NCI-H524 treated with DMSO at 0.1 percent for 48 hours (cell line): Measurements from ENCODE around the gene DGKG.

Source experiments
- DNase-seq: peaks from one replicate; lab custom pipeline; 2025; lab: John Stamatoyannopoulos, UW

DGKG gene

GRCh38 chr3:186318135-186318534, 43.9 kb downstream of the DGKG start:
- DNase-seq, result no peak

- no peak for DNase-seq
Observed at GRCh38 chr3:186317478-186317877, 44.6 kb downstream of the DGKG start.

GRCh38 chr3:186316666-186317260, 45.3 kb downstream of the DGKG start:
- DNase-seq, result no peak

GRCh38 chr3:186315581-186316354, 46.3 kb downstream of the DGKG start:
- no peak for DNase-seq

- DNase-seq, result no peak
Observed at GRCh38 chr3:186314896-186315295, 47.1 kb downstream of the DGKG start.

- no peak for DNase-seq
Observed at GRCh38 chr3:186311441-186311840, 50.6 kb downstream of the DGKG start.

GRCh38 chr3:186308549-186308948, 53.5 kb downstream of the DGKG start:
- DNase-seq, result no peak

GRCh38 chr3:186307594-186308221, 54.3 kb downstream of the DGKG start:
- no peak for DNase-seq

- DNase-seq, result no peak
Observed at GRCh38 chr3:186305286-186305685, 56.7 kb downstream of the DGKG start.

GRCh38 chr3:186303965-186304364, 58.1 kb downstream of the DGKG start:
- no peak for DNase-seq

- DNase-seq, result no peak
Observed at GRCh38 chr3:186299327-186299726, 62.7 kb downstream of the DGKG start.

- no peak for DNase-seq
Observed at GRCh38 chr3:186298876-186299275, 63.2 kb downstream of the DGKG start.

- DNase-seq, result no peak
Observed at GRCh38 chr3:186290796-186291195, 71.2 kb downstream of the DGKG start.

- DNase-seq, result no peak
Observed at GRCh38 chr3:186287711-186288110, 74.3 kb downstream of the DGKG start.

- no peak for DNase-seq
Observed at GRCh38 chr3:186286114-186286513, 75.9 kb downstream of the DGKG start.

- no peak for DNase-seq
Observed at GRCh38 chr3:186284661-186285060, 77.4 kb downstream of the DGKG start.

GRCh38 chr3:186284349-186284652, 77.7 kb downstream of the DGKG start:
- no peak for DNase-seq

- DNase-seq, result no peak
Observed at GRCh38 chr3:186283651-186284348, 78.2 kb downstream of the DGKG start.

- no peak for DNase-seq
Observed at GRCh38 chr3:186283096-186283495, 78.9 kb downstream of the DGKG start.

- DNase-seq, result no peak
Observed at GRCh38 chr3:186281176-186281575, 80.9 kb downstream of the DGKG start.

GRCh38 chr3:186280737-186281136, 81.3 kb downstream of the DGKG start:
- DNase-seq, result no peak

- no peak for DNase-seq
Observed at GRCh38 chr3:186277268-186277909, 84.6 kb downstream of the DGKG start.
